ENCODE measurements around the gene SUPT16H. TPM values are rescaled to one million over a fixed set of nuclear protein-coding genes. Genes with fewer than 3 reads are reported as not detected.
"Not testable (repeated sequence)": the region's sequence is repeated elsewhere in the genome, so short reads cannot be mapped to it uniquely, and the experiment has no call there.

Gene SUPT16H
- total and polyA plus RNA-seq, 7 experiments from 2014 or later: 46.1 to 104 (median 78.6) TPM

GRCh38 chr14:21309956-21310355 is 73.9 kb downstream of the SUPT16H start:
- CTCF ChIA-PET: no interaction called here
- Histone ChIP-seq H3K27me3 (ENCODE audit: control insufficient read depth in 2 of 2, insufficient read depth in 2 of 2, low read length in 2 of 2) (no peaks in the 10 kb centered on the region), H3K9me3 (ENCODE audit: control insufficient read depth in 2 of 3, low read length in 3 of 3) (no peaks in the 10 kb centered on the region), H3K4me3 (ENCODE audit: low read length) (no peak overlapping the region), H3K27ac (ENCODE audit: low read depth, low read length) (no peak overlapping the region), H3K36me3 (ENCODE audit: control insufficient read depth in 2 of 3, insufficient read depth in 3 of 3, low read length in 3 of 3) (no peaks in the 10 kb centered on the region), H3K4me1 (ENCODE audit: control insufficient read depth in 2 of 2, insufficient read depth in 2 of 2, low read length in 2 of 2) (peaks cover 5 to 10% of the 10 kb centered on the region in 2 donors)
- Mint-ChIP-seq H3K27ac (no peak overlapping the region), H3K9me3 (no peaks in the 10 kb centered on the region), H3K27me3 (peaks cover 0 to 17% (median 0%) of the 10 kb centered on the region in 5 donors), H3K4me3 (no peak overlapping the region), H3K4me1 (peaks cover 7 to 24% (median 18%) of the 10 kb centered on the region in 7 donors), H3K36me3 (no peaks in the 10 kb centered on the region)
- DNase-seq (no peak), ATAC-seq (no peak)
- POLR2A ChIA-PET: interaction anchor here (1.0 to 1.3 kb wide), 2 partner anchors 10 to 43 kb away, joined by 3 read pairs; no protein-coding TSS in a partner anchor
- intact Hi-C loops (cut with micrococcal nuclease): loop anchor here in 1 of 2 donors (2.0 kb wide), 2 partner anchors 75 to 127 kb away; partner anchors contain the start of gene SUPT16H

DNA sequence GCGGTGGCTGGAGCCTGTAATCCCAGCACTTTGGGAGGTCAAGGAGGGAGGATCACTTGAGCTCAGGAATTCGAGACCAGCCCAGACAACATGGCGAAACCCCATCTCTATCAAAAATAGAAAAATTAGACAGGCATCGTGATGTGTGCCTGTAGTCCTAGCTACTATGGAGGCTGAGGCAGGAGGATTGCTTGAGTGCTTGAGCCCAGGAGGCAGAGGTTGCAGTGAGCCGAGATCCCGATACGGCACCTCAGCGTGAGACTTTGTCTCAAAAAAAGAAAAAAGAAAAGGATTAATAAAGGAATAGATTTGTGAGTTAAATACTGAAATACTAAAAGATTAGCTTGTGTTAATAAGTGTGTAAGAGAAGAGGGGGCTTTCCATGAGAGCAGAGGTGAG is 74.6 kb downstream of the SUPT16H start:
- Mint-ChIP-seq H3K27me3 (peaks cover 0 to 17% (median 0%) of the 10 kb centered on the region in 5 donors), H3K36me3 (no peaks in the 10 kb centered on the region), H3K4me1 (peaks cover 7 to 24% (median 18%) of the 10 kb centered on the region in 7 donors), H3K4me3 (peak overlapping the region; percentile 68 to 88 (median 83)), H3K9me3 (no peaks in the 10 kb centered on the region), H3K27ac (peak overlapping the region; percentile 63 to 95 (median 82))
- no peak for ATAC-seq
- Histone ChIP-seq H3K27ac (ENCODE audit: low read depth, low read length) (peak overlapping the region; percentile 64), H3K36me3 (ENCODE audit: control insufficient read depth in 2 of 3, insufficient read depth in 3 of 3, low read length in 3 of 3) (no peaks in the 10 kb centered on the region), H3K4me3 (ENCODE audit: low read length) (peak overlapping the region; percentile 63), H3K4me1 (ENCODE audit: control insufficient read depth in 2 of 2, insufficient read depth in 2 of 2, low read length in 2 of 2) (peaks cover 5 to 10% of the 10 kb centered on the region in 2 donors), H3K9me3 (ENCODE audit: control insufficient read depth in 2 of 3, low read length in 3 of 3) (no peaks in the 10 kb centered on the region), H3K27me3 (ENCODE audit: control insufficient read depth in 2 of 2, insufficient read depth in 2 of 2, low read length in 2 of 2) (no peaks in the 10 kb centered on the region)
- no peak for DNase-seq
- intact Hi-C loops (cut with micrococcal nuclease): loop anchor here in 1 of 2 donors (2.0 kb wide), 2 partner anchors 76 to 128 kb away; partner anchors contain the start of gene SUPT16H
- POLR2A ChIA-PET: interaction anchor here (1.1 to 2.3 kb wide), 4 partner anchors 11 to 44 kb away, joined by 3 to 10 read pairs (median 4); no protein-coding TSS in a partner anchor
- CTCF ChIA-PET: no interaction called here

DNA sequence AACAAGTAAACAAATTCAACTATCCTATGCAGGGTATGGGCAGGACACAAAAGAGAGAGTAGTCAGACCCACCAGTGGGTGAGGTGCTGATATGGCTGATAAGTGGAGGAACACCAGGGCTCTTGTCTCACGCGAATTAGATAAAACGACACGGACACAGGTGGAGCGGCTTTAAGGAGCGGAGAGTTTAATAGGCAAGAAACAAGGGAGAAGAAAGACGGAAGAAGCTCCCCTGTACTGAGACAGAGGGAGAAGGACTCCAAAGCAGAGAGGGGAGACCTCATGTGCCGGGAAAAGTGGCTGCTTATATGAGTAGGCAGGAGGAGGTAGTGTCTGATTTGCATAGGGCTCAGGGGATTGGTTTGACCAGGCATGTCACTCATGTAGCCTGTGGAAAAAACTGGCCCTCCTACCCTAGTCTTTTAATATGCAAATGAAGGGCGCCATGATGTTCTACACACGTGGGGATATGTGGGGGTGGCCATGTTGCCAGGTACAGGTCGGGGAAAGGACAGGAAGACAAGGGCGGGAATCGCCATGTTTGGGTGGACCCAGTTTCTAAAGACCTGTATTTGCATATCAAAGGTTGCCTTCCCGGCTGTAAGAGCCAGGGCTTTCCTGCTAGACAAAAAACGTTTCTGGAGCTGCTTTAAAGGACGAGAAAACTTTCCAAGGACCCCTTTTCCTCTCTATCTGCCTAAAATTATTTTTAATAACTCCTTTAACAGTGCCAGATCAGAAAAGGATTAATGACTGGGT is 75.2 kb downstream of the SUPT16H start:
- Mint-ChIP-seq H3K27ac (peak overlapping the region; percentile 63 to 95 (median 82)), H3K4me3 (peak overlapping the region; percentile 68 to 88 (median 83)), H3K4me1 (peaks cover 7 to 24% (median 18%) of the 10 kb centered on the region in 7 donors), H3K9me3 (no peaks in the 10 kb centered on the region), H3K27me3 (peaks cover 0 to 17% (median 0%) of the 10 kb centered on the region in 5 donors), H3K36me3 (no peaks in the 10 kb centered on the region)
- H3K4me3 ChIP-seq (ENCODE audit: low read length): peak overlapping the region; percentile 63
- H3K4me1 ChIP-seq (ENCODE audit: control insufficient read depth in 2 of 2, insufficient read depth in 2 of 2, low read length in 2 of 2): peaks cover 5 to 10% of the 10 kb centered on the region in 2 donors
- H3K36me3 ChIP-seq (ENCODE audit: control insufficient read depth in 2 of 3, insufficient read depth in 3 of 3, low read length in 3 of 3): no peaks in the 10 kb centered on the region
- no peaks in the 10 kb centered on the region for H3K9me3 ChIP-seq (ENCODE audit: control insufficient read depth in 2 of 3, low read length in 3 of 3)
- peak; percentile 91 for ATAC-seq
- peak; percentile 20 to 82 (median 78) for DNase-seq
- intact Hi-C loops (cut with micrococcal nuclease): loop anchor here (1.0 to 2.0 kb wide), 4 partner anchors 39 to 148 kb away; partner anchors contain the start of genes HNRNPC (in 2 of the 2), CHD8 (in 1 of the 2) and SUPT16H (in 1 of the 2)
- POLR2A ChIA-PET: interaction anchor here (1.1 to 2.3 kb wide), 3 partner anchors 39 to 44 kb away, joined by 3 to 10 read pairs (median 4); no protein-coding TSS in a partner anchor
- CTCF ChIA-PET: no interaction called here
- H3K27me3 ChIP-seq (ENCODE audit: control insufficient read depth in 2 of 2, insufficient read depth in 2 of 2, low read length in 2 of 2): no peaks in the 10 kb centered on the region
- H3K27ac ChIP-seq (ENCODE audit: low read depth, low read length): peak overlapping the region; percentile 64

DNA sequence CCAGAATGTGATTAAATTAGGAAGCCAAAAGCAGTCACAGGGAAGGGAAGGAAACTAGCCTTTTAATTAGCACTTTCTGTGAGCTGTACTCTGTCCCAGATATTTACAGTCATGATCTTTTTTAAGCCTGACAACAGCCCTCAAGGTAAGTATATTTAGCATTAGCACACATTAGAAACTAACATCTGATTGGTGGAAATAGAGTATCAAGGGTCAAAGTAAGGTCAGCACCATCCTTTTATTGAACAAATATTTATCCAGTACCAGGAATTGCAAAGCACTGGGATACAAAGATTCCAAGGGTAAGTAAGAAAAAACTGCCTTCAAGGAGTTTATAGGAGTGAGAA is 75.7 kb downstream of the SUPT16H start:
- H3K9me3 Mint-ChIP-seq: no peaks in the 10 kb centered on the region
- H3K36me3 Mint-ChIP-seq: no peaks in the 10 kb centered on the region
- Histone ChIP-seq H3K4me1 (ENCODE audit: control insufficient read depth in 2 of 2, insufficient read depth in 2 of 2, low read length in 2 of 2) (peaks cover 5 to 10% of the 10 kb centered on the region in 2 donors), H3K27me3 (ENCODE audit: control insufficient read depth in 2 of 2, insufficient read depth in 2 of 2, low read length in 2 of 2) (no peaks in the 10 kb centered on the region), H3K9me3 (ENCODE audit: control insufficient read depth in 2 of 3, low read length in 3 of 3) (no peaks in the 10 kb centered on the region), H3K36me3 (ENCODE audit: control insufficient read depth in 2 of 3, insufficient read depth in 3 of 3, low read length in 3 of 3) (no peaks in the 10 kb centered on the region), H3K27ac (ENCODE audit: low read depth, low read length) (peak overlapping the region; percentile 64), H3K4me3 (ENCODE audit: low read length) (peak overlapping the region; percentile 63)
- H3K27me3 Mint-ChIP-seq: peaks cover 0 to 18% (median 0%) of the 10 kb centered on the region in 5 donors
- peak overlapping the region; percentile 68 to 88 (median 83) for H3K4me3 Mint-ChIP-seq
- H3K27ac Mint-ChIP-seq: peak overlapping the region; percentile 63 to 95 (median 82)
- intact Hi-C loops (cut with micrococcal nuclease): loop anchor here (1.0 to 2.0 kb wide), 4 partner anchors 39 to 148 kb away; partner anchors contain the start of genes HNRNPC (in 2 of the 2), CHD8 (in 1 of the 2) and SUPT16H (in 1 of the 2)
- DNase-seq: no peak
- POLR2A ChIA-PET: interaction anchor here (1.1 to 2.3 kb wide), 2 partner anchors 38 to 40 kb away, joined by 3 to 10 read pairs; no protein-coding TSS in a partner anchor
- no peak for ATAC-seq
- H3K4me1 Mint-ChIP-seq: peaks cover 7 to 24% (median 18%) of the 10 kb centered on the region in 7 donors
- CTCF ChIA-PET: no interaction called here

GRCh38 chr14:21307637-21308036 is 76.2 kb downstream of the SUPT16H start:
- Mint-ChIP-seq H3K4me3 (peak overlapping the region in 8 of 10 donors; percentile 68 to 88 (median 83)), H3K4me1 (peaks cover 7 to 24% (median 18%) of the 10 kb centered on the region in 7 donors), H3K27ac (peak overlapping the region in 7 of 9 donors; percentile 4 to 95 (median 81)), H3K9me3 (no peaks in the 10 kb centered on the region), H3K36me3 (no peaks in the 10 kb centered on the region), H3K27me3 (peaks cover 0 to 20% (median 0%) of the 10 kb centered on the region in 5 donors)
- Histone ChIP-seq H3K4me1 (ENCODE audit: control insufficient read depth in 2 of 2, insufficient read depth in 2 of 2, low read length in 2 of 2) (peaks cover 5 to 10% of the 10 kb centered on the region in 2 donors), H3K36me3 (ENCODE audit: control insufficient read depth in 2 of 3, insufficient read depth in 3 of 3, low read length in 3 of 3) (no peaks in the 10 kb centered on the region), H3K4me3 (ENCODE audit: low read length) (no peak overlapping the region), H3K27me3 (ENCODE audit: control insufficient read depth in 2 of 2, insufficient read depth in 2 of 2, low read length in 2 of 2) (no peaks in the 10 kb centered on the region), H3K9me3 (ENCODE audit: control insufficient read depth in 2 of 3, low read length in 3 of 3) (no peaks in the 10 kb centered on the region), H3K27ac (ENCODE audit: low read depth, low read length) (peak overlapping the region; percentile 64)
- CTCF ChIA-PET: no interaction called here
- peak in 1 of 9 donors; percentile 3 for DNase-seq
- intact Hi-C loops (cut with micrococcal nuclease): loop anchor here (1.0 to 2.0 kb wide), 4 partner anchors 38 to 149 kb away; partner anchors contain the start of genes HNRNPC (in 2 of the 2), CHD8 (in 1 of the 2) and SUPT16H (in 1 of the 2)
- POLR2A ChIA-PET: interaction anchor here (1.0 to 2.3 kb wide), 2 partner anchors 40 to 43 kb away, joined by 3 to 10 read pairs; no protein-coding TSS in a partner anchor
- no peak for ATAC-seq

- intact Hi-C loops (cut with micrococcal nuclease); H3K4me3 ChIP-seq (ENCODE audit: low read length); DNase-seq; H3K27me3 ChIP-seq (ENCODE audit: control insufficient read depth in 2 of 2, insufficient read depth in 2 of 2, low read length in 2 of 2); H3K36me3 Mint-ChIP-seq; H3K9me3 Mint-ChIP-seq; CTCF ChIA-PET; H3K4me3 Mint-ChIP-seq; POLR2A ChIA-PET; H3K36me3 ChIP-seq (ENCODE audit: control insufficient read depth in 2 of 3, insufficient read depth in 3 of 3, low read length in 3 of 3); H3K27ac Mint-ChIP-seq; H3K9me3 ChIP-seq (ENCODE audit: control insufficient read depth in 2 of 3, low read length in 3 of 3); ATAC-seq; H3K27ac ChIP-seq (ENCODE audit: low read depth, low read length); H3K4me1 ChIP-seq (ENCODE audit: control insufficient read depth in 2 of 2, insufficient read depth in 2 of 2, low read length in 2 of 2): not testable (repeated sequence)
- Mint-ChIP-seq H3K27me3 (peaks cover 15 to 36% (median 25%) of the 10 kb centered on the region in 5 donors), H3K4me1 (peaks cover 0 to 13% (median 2%) of the 10 kb centered on the region in 7 donors)
These were observed 81.0 kb downstream of the SUPT16H start for GRCh38 chr14:21302836-21303140.
